Keratinocyte (primary cell): ENCODE results near the gene ROBO2.

ENCODE experiments used
- CTCF ChIP-seq, 3 experiments: IDR thresholded peaks in 1 of 3; conservative IDR thresholded peaks in 1 of 3; optimal IDR thresholded peaks in 1 of 3; 2 replicates in 2 of 3; 3 replicates in 1 of 3; pipeline versions ENCODE3 to v1.5.1; 2011; ENCODE audit warnings: low read length in 3 of 3, mild to moderate bottlenecking in 3 of 3, moderate library complexity in 2 of 3, control low read depth in 1 of 3, inconsistent platforms in 1 of 3; ENCODE audit not compliant: insufficient read depth in 2 of 3; ENCODE audit errors: extremely low read depth in 1 of 3
- EZH2 ChIP-seq: IDR thresholded peaks from one replicate; pipeline ENCODE4 v1.6.1; 2012; ENCODE audit warnings: inconsistent platforms, mild to moderate bottlenecking, low read length, moderate library complexity

GRCh38 chr3:77191014-77191413, 151.1 kb downstream of the ROBO2 start:
- TF ChIP-seq CTCF (optimal IDR thresholded peaks at IDR 0.05 in 1 of 3, IDR thresholded peaks at IDR 0.05 in 1 of 3, conservative IDR thresholded peaks at IDR 0.05 in 1 of 3; ENCODE audit: extremely low read depth in 1 of 3, insufficient read depth in 2 of 3, low read length in 3 of 3) (no peak), EZH2 (no peak)
